OCI-M2 (cell line): Measurements from ENCODE around the gene DUS3L.
"Not testable (repeated sequence)": the region's sequence is repeated elsewhere in the genome, so short reads cannot be mapped to it uniquely, and the experiment has no call there.

Experiments
- DNase-seq: peaks from one replicate; lab custom pipeline; 2025; ENCODE audit not compliant: unreplicated experiment; lab: John Stamatoyannopoulos, UW

Gene DUS3L

DNA sequence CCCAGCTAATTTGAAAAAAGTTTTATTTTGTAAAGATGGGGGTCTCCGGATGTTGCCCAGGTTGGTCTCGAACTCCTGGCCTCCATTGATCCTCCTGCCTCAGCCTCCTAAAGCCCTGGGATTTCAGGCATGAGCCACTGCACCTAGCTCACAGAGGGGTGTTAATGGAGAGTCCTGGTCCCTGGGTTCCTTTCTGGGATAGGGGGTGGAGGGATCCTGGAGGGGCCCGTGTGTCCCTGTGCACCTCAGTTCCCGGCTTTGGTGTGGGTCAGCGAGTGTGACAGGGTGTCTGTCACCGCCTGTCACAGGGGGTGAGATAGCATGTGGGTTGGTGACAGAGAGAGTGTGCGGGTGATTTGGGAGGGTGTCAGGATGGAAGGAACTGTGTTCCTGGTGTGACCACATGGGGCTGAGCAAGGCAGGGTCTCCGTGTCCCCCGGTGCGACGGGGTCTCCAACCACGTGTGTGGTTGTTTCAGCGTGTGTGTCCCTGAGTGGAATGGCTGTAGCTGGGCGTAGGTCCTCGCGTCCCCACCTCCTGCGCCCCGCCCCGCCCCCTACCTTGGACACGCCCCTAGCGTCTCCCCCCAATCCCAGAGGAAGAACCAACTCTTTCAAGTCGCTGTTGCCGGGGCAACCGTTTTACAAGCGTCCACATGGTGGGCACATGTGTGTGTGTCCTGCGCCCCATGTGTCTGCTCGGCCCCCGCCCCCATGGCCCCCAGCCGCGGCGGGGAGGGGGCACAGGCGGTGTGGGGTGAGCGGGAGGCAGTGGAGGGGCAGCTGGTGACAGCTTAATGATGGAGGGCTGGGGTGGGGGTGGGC, 11.0 kb upstream of the DUS3L start:
- DNase-seq, result no peak

DNA sequence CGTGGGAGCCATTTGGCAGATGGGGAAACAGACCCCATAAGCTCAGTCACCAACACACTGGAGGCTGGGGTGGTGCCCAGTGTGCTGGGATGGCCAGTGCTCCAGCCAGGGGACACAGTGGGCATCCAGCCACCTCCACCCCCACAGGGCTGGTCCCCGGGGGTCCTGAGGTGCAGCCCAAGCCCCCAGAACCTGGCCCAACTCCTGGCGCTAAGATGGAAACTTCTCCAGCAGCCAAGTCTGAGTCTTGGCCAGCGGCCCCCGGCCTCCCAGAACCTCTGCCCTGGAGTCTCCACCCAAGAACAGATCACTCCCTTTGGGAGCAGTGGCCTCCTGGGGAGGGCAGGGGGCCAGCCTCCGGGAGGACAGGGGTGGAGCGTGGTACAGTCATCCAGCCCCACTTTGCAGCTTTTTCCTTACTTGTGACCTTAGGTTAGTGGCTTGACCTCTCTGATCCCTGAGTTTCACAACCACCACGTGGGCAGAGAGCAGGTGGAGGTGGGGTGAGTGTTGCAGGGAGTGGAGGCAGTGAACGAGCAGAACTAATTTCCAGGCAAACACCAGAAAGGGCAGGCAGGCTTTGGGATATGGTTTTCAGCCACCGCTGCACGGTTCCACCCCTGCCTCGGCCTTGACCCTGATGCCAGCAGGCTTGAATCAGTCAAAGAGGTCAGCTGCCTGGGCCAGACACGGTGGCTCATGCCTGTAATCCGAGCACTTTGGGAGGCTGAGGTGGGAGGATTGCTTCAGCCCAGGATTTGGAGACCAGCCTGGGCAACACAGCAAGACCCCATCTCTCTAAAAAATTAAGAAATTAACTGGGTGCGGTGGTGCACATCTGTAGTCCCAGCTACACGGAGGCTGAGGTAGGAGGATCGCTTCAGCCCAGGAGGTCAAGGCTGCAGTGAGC, 9.7 kb upstream of the DUS3L start:
- DNase-seq, result no peak

- no peak for DNase-seq
These were observed 8.6 kb upstream of the DUS3L start for GRCh38 chr19:5799247-5800241.

DNA sequence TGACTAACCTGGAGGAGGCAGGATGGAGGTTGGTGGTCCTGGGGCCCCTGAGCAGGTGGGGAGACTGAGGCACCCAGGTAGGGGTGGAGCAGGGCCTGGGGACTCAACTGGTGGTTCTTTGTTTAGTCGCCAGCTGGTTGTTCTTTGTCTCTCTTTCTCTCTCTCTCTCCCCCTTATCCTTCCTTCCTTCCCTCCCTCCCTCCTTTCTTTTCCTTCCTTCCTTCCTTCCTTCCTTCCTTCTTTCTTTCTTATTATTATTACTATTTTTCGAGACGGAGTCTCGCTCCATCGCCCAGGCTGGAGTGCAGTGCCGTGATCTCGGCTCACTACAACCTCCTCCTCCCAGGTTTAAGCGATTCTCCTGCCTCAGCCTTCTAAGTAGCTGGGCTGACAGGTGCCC, 7.3 kb upstream of the DUS3L start:
- no peak for DNase-seq

DNA sequence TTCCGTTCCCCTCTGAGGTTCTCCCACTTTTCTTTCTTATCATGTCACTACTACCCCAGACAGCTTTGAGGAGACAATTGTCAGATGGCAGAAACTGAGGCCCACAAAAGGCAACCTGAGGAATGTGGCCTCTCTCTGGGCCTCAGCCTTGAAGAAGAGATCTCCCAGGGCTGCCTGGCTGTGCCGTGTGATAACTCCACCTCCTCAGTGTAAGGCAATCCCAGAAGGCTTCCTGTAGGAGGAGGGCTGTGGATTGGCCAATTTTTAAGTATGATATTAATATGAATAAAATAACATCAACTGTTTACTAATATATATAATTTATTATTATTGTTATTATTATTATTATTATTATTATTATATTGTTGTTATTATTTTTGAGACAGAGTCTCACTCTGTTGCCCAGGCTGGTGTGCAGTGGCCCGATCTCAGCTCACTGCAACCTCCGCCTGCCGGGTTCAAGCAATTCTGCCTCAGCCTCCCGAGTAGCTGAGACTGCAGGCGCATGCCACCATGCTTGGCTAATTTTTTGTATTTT, 4.5 kb upstream of the DUS3L start:
- DNase-seq, result no peak

- no peak for DNase-seq
These were observed 2.2 kb upstream of the DUS3L start for GRCh38 chr19:5793188-5793587.

DNA sequence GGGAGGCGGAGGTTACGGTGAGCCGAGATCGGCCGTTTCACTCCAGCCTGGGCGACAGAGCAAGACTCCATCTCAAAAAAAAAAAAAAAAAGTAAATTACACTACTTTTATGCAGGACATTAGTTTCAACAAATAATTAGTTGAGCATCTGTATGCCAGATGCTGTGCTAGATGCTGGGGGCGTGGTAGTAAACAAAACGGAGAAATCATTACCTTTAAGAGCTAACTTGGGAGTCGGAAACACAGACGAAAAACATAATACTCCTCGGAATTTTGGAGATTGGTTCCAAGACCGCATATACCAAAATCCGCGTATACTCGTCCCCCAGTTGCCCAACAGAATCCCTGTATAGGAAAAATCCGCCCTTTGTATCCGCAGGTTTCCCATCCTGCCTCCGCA, 1.3 kb upstream of the DUS3L start:
- DNase-seq, result no peak

- no peak for DNase-seq
These were observed 941 bp downstream of the DUS3L start for GRCh38 chr19:5789886-5790558.

GRCh38 chr19:5789351-5789761, 1.6 kb downstream of the DUS3L start:
- no peak for DNase-seq

DNA sequence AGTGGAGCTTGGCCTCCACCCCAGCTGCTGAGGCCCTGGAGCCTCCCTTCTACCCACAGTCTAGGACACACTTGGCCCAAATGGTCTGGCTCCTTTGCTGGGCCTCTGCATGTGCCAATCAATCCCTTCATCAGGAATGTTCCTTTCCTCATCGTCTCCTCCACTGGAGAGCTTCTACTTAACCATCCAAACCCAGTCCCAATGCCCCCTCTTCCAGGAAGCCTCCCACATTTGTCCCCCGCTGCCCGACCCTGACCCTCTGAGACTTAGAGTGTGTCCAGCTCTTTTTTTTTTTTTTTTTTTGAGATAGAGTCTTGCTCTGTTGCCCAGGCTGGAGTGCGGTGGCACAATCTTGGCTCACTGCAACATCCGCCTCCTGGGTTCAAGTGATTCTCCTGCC, 2.5 kb downstream of the DUS3L start:
- no peak for DNase-seq

GRCh38 chr19:5787409-5788182, 3.4 kb downstream of the DUS3L start:
- DNase-seq, result no peak

DNA sequence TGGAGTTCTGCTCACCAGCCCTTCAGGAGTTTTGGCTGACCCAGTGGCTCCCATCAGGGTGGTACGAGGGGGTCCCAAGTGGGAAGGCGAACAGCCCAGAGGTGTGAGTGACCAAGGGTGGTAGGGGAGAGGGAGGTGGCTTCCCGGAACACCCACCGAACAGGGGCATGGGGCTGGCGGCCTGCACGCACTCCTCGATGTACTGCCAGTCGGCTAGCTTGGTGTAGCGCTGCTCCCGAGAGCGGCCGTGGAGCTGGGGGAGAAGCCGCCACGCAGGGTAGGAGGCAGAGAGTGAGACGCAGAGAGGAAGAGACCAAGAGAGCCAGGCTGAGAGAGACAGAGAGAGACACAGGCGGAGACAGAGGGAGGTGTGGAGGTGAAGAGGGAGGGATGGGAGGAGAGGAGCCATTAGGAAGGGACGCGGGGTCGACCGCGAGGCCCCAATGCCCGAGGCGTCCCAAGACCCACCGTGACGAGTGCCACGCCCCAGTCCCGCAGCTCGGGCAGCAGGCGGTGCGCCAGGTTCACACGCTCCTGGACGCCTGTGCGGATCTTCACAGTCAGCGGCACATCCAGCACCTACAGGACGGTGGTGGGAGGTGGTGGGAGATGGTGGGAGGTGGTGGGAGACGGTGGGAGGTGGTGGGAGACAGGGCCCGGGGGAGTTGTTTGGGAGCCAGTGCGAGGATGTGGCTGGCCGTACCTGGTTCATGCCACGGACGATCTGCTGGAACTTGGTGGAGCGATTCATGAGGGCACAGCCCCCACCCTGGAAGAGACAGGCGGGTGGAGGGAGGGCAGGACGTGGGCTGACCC, 4.2 kb downstream of the DUS3L start:
- DNase-seq, result no peak

DNA sequence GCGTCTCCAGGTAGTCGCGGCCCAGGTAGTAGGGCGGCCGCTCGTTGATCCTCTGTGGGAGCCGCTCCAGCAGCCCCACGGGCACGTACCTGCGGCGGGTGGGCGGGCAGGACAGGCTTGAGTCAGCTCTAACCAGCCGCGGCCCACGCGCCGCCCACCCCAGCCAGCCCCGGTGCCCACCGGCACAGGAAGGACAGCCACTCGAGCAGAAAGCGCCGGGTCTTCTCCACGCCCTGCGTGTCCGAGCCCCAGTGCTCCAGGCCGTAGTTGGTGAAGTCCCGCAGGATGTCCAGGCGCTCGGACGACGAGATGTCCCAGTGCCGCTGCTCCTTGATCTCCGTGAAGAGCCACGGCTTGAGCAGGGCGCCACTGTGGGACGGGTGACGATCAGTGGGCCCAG, 5.5 kb downstream of the DUS3L start:
- no peak for DNase-seq

DNA sequence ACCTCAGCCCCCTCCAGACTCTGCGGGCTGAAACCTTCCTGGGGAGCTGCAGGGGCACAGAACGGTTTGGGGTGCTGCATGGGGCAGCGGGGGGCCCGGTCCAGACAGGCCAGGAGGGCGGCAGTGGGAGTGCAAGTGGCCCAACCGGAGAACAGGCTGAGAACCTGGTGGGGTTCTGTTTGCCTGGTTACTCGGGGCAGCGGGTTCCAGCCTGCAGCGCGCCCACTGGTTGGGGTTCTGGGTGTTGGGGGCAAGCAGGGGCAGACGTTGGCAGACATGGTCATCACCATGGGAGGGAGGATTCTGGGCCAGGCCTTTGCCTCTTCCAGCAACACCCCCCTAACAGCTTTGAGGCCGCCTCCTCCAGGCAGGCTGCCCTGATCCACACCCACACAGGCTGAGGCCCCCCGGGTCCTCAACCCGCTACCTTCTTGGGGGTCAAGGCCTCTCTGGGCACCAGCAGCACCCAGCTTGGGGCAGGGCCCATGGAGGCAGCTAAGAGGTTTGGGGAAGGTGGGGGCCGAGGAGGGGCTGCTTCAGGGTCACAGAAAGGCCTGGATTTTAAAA, 6.3 kb downstream of the DUS3L start, which contains the start of gene PRR22:
Gene PRR22 (minus strand): TSS at position 166 of the 567 bp plus-strand sequence. CDS start 86 bp downstream, at position 80.
- DNase-seq, result no peak

- DNase-seq, result no peak
These were observed 7.7 kb downstream of the DUS3L start for GRCh38 chr19:5782945-5783919.

- no peak for DNase-seq
These were observed 8.6 kb downstream of the DUS3L start for GRCh38 chr19:5782322-5782721.

- not testable (repeated sequence) for DNase-seq
These were observed 10.0 kb downstream of the DUS3L start for GRCh38 chr19:5780916-5781315.
